GM12892 (cell line): ENCODE data around the gene RAP1GAP.
"Not testable (repeated sequence)": the region's sequence is repeated elsewhere in the genome, so short reads cannot be mapped to it uniquely, and the experiment has no call there.

ENCODE experiments used
- DNase-seq: peaks from one replicate; pipeline ENCODE4 v3.0.0; 2011; ENCODE audit not compliant: insufficient read length
- FAIRE-seq: peaks from 2 replicates; lab custom pipeline; 2011; peaks lifted over from hg19 to GRCh38; lab: Jason Lieb, UNC
- POLR2A ChIP-seq: IDR thresholded peaks from 2 replicates; pipeline ENCODE4 v1.6.1; 2011; ENCODE audit warnings: low read depth, low read length, control low read depth
- POLR2AphosphoS5 ChIP-seq: IDR thresholded peaks from 2 replicates; pipeline ENCODE4 v1.6.1; 2011; ENCODE audit warnings: low read depth, low read length, control low read depth
- TAF1 ChIP-seq: IDR thresholded peaks from 2 replicates; pipeline ENCODE4 v1.6.1; 2011; ENCODE audit warnings: low read depth, mild to moderate bottlenecking, control low read depth, low read length, borderline replicate concordance

The RAP1GAP gene

DNA sequence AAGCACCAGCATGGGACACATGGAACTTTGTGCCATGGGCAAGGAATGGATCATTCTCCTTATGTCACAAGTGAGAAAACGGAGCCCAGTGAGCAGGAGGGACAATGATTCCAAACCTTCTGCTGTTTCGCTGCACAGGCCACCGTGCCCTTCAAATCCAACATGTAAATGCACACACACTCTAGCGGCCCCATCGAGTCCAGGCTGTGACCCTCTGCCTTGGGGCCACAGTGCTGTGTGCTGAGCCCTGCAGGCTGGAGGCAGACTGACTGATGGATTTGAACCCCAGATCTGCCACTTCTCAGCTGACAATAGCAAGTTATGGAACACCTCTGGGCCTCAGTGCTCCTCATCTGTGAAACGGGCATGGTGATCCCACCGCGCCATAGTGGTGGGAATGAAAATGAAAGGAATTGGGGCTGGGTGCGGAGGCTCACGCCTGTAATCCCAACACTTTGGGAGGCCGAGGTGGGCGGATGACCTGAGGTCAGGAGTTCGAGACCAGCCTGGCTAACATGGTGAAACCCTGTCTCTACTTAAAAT lies 96.4 kb downstream of the RAP1GAP start:
- no peak for FAIRE-seq

DNA sequence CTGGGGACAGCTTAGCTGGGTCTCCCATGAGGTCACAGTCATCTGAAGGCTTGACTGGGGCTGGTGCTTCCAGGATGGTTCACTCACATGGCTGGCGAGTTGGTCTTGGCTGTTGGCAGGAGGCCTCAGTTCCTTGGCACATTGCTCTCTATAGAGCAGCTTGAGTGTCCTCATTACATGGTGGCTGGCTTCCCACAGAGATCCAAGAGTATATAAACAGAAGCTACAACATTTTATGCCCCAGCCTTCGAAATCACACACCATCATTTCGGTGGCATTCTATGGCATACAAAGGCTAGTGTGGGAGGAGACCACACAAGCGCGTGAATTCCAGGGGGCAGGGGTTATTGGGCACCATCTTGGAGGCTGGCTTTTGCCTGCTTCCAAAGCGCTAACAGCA lies 96.9 kb downstream of the RAP1GAP start:
- TF ChIP-seq POLR2AphosphoS5 = no peak
- TF ChIP-seq POLR2A = no peak
- no peak for TF ChIP-seq TAF1
- FAIRE-seq (no peak), DNase-seq (no peak)

More for the DNA sequence above, 96.4 kb downstream of the RAP1GAP start:
- TF ChIP-seq POLR2A (no peak), POLR2AphosphoS5 (no peak), TAF1 (no peak)
- DNase-seq = no peak

DNA sequence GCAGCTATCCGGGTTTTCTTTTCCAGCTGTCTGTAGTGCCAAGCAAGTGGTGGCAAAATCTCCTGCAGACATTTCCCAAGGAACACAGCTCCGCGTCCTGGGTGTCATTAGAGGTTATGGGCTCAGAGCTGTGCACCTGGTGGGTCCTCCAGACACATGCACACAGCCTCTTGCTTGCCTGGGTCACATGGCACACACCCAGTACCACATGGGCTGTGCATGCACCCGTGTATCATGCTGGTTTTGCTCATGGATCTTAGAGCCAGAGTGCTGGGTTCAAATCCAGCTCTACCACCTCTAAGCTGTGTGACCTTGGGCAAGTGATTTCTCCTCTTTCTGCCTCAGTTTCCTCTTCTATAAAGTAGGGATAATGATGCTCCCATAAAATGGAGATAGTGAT lies 98.3 kb downstream of the RAP1GAP start:
- no peak for DNase-seq
- FAIRE-seq = no peak
- TF ChIP-seq POLR2A (no peak), POLR2AphosphoS5 (no peak), TAF1 (no peak)

DNA sequence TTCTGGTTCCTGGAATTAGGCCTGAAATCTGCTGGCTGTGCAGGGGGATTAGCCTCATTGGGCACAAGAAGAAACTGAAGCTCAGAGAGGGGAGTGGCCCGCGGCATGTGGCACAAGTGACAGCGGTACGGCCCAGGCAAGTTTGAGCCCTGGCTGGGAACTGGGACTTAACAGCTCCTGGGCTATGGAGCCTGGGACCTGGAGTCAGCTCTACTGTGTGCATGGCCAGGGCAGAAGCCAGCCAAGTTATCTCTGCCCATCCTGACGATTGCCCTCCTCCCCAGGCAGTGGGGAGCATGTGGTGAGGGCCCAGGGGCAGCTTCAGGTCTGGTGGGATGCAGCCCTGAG lies 98.7 kb downstream of the RAP1GAP start:
- TF ChIP-seq POLR2A = no peak
- no peak for TF ChIP-seq POLR2AphosphoS5
- TF ChIP-seq TAF1 = no peak
- DNase-seq (no peak), FAIRE-seq (no peak)

DNA sequence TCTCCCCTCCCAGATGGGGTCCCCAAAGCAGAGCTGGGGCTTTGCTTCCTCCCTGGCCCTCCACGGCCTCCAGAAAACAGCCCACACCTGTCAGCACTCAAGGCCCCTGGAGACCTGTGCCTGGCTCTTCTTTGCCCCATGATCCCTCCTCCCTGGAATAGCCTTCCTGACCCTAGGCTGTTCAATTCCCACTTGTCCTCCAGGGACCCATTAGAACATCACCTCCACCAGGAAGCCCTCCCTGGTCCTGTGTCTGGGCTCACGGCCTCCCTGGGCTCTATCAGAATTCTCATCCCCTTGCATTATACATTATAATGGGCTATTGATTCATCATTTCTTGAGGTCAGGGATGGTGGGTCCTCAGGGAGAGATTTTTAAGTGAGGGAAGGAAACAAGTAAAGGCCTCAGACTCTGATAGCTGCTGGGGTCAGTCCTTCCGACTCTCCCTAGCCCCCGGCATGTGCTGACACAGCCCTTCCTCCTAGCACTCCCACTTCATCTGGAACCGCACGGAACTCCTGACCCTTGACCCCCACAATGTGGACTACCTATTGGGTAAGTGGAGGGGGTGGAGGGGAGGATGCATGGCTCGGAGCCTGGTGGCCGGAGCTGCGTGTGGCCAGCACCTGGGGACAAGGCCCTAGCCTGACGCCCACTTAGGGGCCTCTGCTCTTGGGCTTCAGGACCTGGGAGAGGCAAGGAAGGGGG lies 99.2 kb downstream of the RAP1GAP start:
- DNase-seq (no peak), FAIRE-seq (no peak)
- TF ChIP-seq POLR2A (no peak), TAF1 (no peak), POLR2AphosphoS5 (no peak)

DNA sequence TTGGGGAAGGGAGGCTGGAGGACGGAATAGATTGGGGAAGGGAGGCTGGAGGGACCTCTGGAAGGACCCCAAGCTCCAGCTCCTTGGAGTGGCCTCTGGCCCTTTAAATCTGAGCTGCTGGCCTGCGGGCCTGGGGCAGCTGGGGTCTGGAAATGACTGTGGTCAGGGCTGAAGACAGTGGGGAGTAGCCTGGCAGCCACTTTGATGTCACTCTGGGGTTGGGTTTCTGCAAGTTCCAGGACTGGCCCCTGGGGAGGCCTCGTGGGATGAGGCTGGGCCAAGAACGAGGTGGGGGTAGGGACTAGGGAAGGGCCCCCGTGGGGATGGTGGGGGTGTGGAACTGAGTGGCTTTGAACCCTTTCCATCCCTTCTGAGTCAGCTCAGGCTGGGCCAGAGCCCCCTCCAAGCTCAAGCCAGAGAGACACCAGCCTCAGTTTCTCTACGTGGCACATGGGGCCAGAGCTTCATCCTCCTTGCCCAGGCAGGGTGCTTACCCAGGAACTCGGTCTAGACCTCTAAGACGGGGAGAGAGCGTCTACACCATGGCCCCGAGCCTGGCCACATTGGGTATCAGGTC lies 100.3 kb downstream of the RAP1GAP start:
- no peak for TF ChIP-seq TAF1
- TF ChIP-seq POLR2AphosphoS5 = no peak
- TF ChIP-seq POLR2A = no peak
- DNase-seq (no peak), FAIRE-seq (no peak)

DNA sequence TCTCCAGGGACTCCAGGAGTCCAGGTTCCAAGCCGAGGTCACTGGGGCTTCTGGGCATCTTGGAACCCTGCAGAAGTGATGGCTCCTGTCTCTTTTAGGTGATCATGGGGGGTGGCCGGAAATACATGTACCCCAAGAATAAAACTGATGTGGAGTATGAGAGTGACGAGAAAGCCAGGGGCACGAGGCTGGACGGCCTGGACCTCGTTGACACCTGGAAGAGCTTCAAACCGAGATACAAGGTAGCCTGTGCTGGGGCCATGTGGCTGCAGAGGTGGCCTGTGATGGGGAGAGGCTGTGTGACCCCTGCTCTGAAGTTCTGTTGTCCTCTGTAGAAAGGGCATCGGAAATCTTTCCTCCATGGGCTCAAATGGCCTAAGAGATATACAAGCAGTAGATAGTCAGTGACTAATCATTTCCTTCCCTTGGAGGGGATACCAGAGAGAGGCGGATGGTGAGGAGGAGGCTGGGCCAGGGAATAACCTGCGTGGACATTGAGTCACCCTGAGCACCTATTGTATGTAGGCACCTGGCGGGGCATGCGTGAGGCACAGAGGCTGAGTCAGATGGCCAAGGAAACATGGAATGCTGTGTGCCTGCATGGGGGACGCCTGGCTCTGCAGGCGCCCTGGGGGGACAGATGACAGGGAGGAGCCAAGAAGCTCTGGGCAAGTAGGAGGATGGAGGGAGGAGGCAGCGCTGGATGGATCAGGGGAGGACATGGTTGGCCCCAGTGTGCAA lies 101.0 kb downstream of the RAP1GAP start:
- DNase-seq = no peak
- no peak for FAIRE-seq

DNA sequence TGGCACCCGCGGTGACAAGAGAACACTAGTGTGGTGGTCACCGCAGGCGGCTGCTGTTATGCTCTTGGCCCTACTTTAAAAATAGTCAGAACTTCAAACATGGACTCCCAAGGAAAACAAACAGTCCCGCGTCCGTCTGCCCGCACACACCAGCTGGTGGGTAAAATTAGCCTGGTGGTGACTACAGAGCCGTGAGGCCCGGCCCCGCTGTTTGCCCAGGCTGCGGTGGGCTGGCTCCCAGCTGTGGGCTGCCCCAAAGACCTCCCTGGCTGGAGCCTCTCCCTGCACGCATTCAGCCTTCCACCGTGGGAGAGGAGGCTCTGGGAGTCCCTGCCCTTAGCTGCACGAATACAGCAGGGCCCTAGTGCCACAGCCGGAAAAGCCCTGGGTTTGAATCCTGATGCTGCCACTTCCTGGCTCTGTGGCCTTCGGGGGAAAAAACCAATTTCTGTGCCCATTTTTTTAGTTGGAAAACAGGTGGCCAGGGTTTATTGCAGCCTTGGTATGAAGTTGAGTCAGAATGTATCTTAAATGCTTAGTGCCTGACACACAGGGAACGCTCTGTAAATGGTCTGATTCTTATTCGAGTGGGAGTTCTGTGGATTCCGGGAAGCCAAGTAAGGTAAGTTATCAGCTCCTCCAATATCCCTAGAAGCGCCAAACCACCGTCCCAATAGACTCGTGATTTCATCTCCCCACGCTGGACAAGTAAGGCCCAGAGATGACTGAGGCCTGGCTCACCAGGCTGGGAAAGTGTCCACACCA lies 101.7 kb downstream of the RAP1GAP start:
- FAIRE-seq = no peak
- no peak for TF ChIP-seq POLR2AphosphoS5
- TF ChIP-seq POLR2A = no peak
- no peak for TF ChIP-seq TAF1
- DNase-seq = no peak

More for the DNA sequence above, 101.0 kb downstream of the RAP1GAP start:
- TF ChIP-seq TAF1 (no peak), POLR2AphosphoS5 (no peak), POLR2A (no peak)

DNA sequence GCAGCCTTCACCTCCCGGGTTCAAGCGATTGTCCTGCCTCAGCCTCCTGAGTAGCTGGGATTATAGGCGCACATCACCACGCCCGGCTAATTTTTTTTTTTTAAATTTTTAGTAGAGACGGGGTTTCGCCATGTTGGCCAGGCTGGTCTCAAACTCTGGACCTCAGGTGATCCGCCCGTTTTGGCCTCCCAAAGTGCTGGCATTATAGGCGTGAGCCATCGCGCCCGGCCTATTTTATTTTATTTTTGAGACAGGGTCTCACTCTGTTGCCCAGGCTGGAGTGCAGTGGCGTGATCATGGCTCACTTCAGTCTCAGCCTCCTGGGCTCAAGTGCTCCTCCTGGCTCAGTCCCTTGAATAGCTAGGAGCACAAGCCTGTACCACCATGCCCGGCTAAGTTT lies 102.8 kb downstream of the RAP1GAP start:
- not testable (repeated sequence) for FAIRE-seq, DNase-seq

DNA sequence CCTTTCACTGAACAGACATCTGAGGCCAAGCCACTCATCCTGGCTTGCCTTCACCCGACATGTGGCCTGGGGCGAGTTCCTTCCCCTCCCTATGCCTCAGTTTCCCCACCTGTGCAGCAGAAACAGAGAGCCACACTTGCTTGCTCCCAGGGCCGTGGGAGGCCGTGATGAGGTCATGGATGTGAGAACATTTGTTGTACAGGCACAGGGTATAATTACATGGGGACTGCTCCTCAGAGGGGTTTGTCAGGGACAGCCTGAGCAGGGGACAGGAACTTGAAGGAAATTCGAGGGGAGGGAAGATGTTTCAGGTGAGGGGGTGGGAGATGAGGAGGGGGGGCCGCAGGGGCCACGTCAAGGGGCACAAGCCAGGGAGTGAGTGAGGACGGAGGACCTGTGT lies 103.9 kb downstream of the RAP1GAP start:
- FAIRE-seq (no peak), DNase-seq (no peak)
- TF ChIP-seq POLR2AphosphoS5 (no peak), TAF1 (no peak), POLR2A (no peak)

DNA sequence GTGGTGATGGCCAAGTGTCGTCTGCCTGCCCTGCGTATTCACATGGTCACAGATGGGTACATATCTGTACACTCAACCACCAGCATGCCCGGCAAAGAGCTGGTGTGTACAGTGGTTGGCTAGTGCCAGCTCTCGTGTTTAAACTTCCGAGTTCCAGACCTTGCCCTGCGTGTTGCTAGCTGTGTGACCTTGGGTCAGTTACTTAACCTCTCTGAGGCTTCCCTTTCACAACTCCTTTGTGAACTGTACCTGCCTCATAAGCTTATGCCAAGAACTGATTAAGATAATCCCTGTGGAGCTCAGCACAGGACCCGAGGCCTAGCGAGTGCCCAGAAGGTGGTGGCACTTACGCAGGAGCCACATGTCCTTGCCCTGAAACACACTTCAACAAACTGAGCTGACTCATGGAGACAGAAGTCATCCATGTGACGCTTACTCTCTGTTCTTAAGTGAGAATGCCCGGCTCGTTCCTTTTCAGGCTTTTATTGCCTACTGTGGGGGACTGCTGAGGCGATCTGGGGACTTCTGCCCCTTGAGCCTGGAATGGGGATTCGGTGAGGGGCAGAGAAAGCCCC lies 104.5 kb downstream of the RAP1GAP start:
- no peak for TF ChIP-seq POLR2AphosphoS5
- no peak for TF ChIP-seq POLR2A
- no peak for TF ChIP-seq TAF1
- FAIRE-seq (no peak), DNase-seq (no peak)
